H1 (cell line): Measurements from ENCODE around the gene USP26. TPM values are rescaled to one million over a fixed set of nuclear protein-coding genes. Genes with fewer than 3 reads are reported as not detected.

Experiments
- CTCF ChIA-PET: fragments of 300-600 bp; sonication (Branson Sonifier 250); formaldehyde crosslinking; loops from one replicate; lab custom pipeline; 2021; ENCODE audit not compliant: partially characterized antibody; lab: Charles Lee
- POLR2A ChIA-PET: fragments of 300-600 bp; sonication (Branson Sonifier 250); formaldehyde crosslinking; loops from one replicate; lab custom pipeline; 2021; ENCODE audit warnings: inconsistent platforms; ENCODE audit not compliant: partially characterized antibody; lab: Charles Lee
- DNase-seq, 2 experiments: peaks; one replicate each; pipeline versions ENCODE4 v3.0.0 to v3.0.0-alpha.2; 2010 to 2022; ENCODE audit warnings: low spot score in 2 of 2, low read depth in 1 of 2, mixed read lengths in 1 of 2
- FAIRE-seq: peaks from 2 replicates; lab custom pipeline; 2011; peaks lifted over from hg19 to GRCh38; lab: Jason Lieb, UNC
- H2AFZ ChIP-seq: 2 replicates; pipeline ENCODE4 v1.8.1; 2012; ENCODE audit warnings: low read length, inconsistent platforms
- H2AK5ac ChIP-seq: 2 replicates; pipeline ENCODE4 v1.6.1; 2013; ENCODE audit warnings: low read depth, low read length
- H2BK120ac ChIP-seq: replicated peaks from 2 replicates; pipeline ENCODE3; 2013; ENCODE audit warnings: low read depth, low read length, inconsistent platforms
- H2BK12ac ChIP-seq: 2 replicates; pipeline ENCODE4 v1.6.1; 2013; ENCODE audit warnings: low read depth, low read length
- H2BK15ac ChIP-seq: 2 replicates; pipeline ENCODE4 v1.6.1; 2013; ENCODE audit warnings: low read length
- H2BK20ac ChIP-seq: 2 replicates; pipeline ENCODE4 v1.6.1; 2013; ENCODE audit warnings: low read length
- H2BK5ac ChIP-seq: 2 replicates; pipeline ENCODE4 v1.6.1; 2013; ENCODE audit warnings: low read depth, low read length
- H3K14ac ChIP-seq: 2 replicates; pipeline ENCODE4 v1.6.1; 2013; ENCODE audit warnings: inconsistent platforms; ENCODE audit not compliant: insufficient read length
- H3K18ac ChIP-seq: 2 replicates; pipeline ENCODE4 v1.6.1; 2013; ENCODE audit warnings: low read length; ENCODE audit errors: extremely low read depth
- H3K23ac ChIP-seq: 2 replicates; pipeline ENCODE4 v1.6.1; 2013; ENCODE audit warnings: inconsistent platforms; ENCODE audit not compliant: insufficient read length
- H3K23me2 ChIP-seq: 2 replicates; pipeline ENCODE4 v1.6.1; 2013; ENCODE audit warnings: low read depth, low read length
- H3K27ac ChIP-seq: 2 replicates; pipeline ENCODE4 v1.6.1; 2011; ENCODE audit warnings: low read depth, low read length, inconsistent platforms
- H3K27me3 ChIP-seq, 4 experiments: replicated peaks in 1 of 4; 1 replicate in 1 of 4; 2 replicates in 3 of 4; pipeline versions ENCODE4 v1.6.1 to v1.8.1; 2011 to 2013; ENCODE audit warnings: low read length in 3 of 4, mild to moderate bottlenecking in 3 of 4, inconsistent platforms in 2 of 4, mixed read lengths in 2 of 4, moderate library complexity in 1 of 4; ENCODE audit not compliant: control insufficient read depth in 3 of 4, insufficient read depth in 3 of 4; ENCODE audit errors: extremely low read depth in 1 of 4
- H3K36me3 ChIP-seq, 4 experiments: 2 replicates each; pipeline versions ENCODE4 v1.6.1 to v1.8.1; 2011 to 2013; ENCODE audit warnings: mild to moderate bottlenecking in 4 of 4, low read length in 3 of 4, moderate library complexity in 2 of 4, control low read depth in 1 of 4, inconsistent platforms in 1 of 4; ENCODE audit not compliant: insufficient read depth in 4 of 4, control insufficient read depth in 2 of 4
- H3K4ac ChIP-seq: replicated peaks from 2 replicates; pipeline ENCODE3; 2013; ENCODE audit warnings: low read length, low read depth, mixed read lengths, inconsistent platforms; ENCODE audit not compliant: insufficient read length
- H3K4me1 ChIP-seq, 4 experiments: replicated peaks in 1 of 4; 1 replicate in 1 of 4; 2 replicates in 3 of 4; pipeline versions ENCODE4 v1.6.1 to v1.8.1; 2011 to 2013; ENCODE audit warnings: low read length in 3 of 4, inconsistent platforms in 2 of 4, mixed read lengths in 1 of 4; ENCODE audit not compliant: insufficient read depth in 4 of 4, control insufficient read depth in 3 of 4
- H3K4me2 ChIP-seq, 2 experiments: 2 replicates each; pipeline versions ENCODE4 v1.6.1 to v1.8.1; 2011 to 2013; ENCODE audit warnings: low read depth in 2 of 2, low read length in 2 of 2, control low read depth in 1 of 2, inconsistent platforms in 1 of 2, mild to moderate bottlenecking in 1 of 2; ENCODE audit not compliant: insufficient read depth in 1 of 2
- H3K4me3 ChIP-seq, 4 experiments: fragments of 200-600, 300-600 bp in 1 of 4; sonication (generic), shearing (Covaris generic), sonication (Bioruptor Twin) in 1 of 4; 2 replicates each; pipeline versions ENCODE4 v1.5.1 to v1.8.1; 2011 to 2016; ENCODE audit warnings: low read length in 4 of 4, low read depth in 3 of 4, control low read depth in 2 of 4, inconsistent platforms in 2 of 4, mild to moderate bottlenecking in 2 of 4, mixed read lengths in 1 of 4, moderate library complexity in 1 of 4; ENCODE audit not compliant: insufficient read depth in 2 of 4; ENCODE audit errors: extremely low read depth in 1 of 4
- H3K56ac ChIP-seq: replicated peaks from 2 replicates; pipeline ENCODE3; 2013; ENCODE audit warnings: low read depth, mild to moderate bottlenecking, mixed read lengths, low read length, inconsistent platforms; ENCODE audit not compliant: insufficient read length
- H3K79me1 ChIP-seq: 2 replicates; pipeline ENCODE4 v1.6.1; 2013; ENCODE audit warnings: low read depth, low read length, control low read depth
- H3K79me2 ChIP-seq, 2 experiments: 2 replicates each; pipeline versions ENCODE4 v1.6.1 to v1.8.1; 2012 to 2013; ENCODE audit warnings: low read length in 2 of 2, mild to moderate bottlenecking in 2 of 2, inconsistent platforms in 1 of 2; ENCODE audit not compliant: insufficient read depth in 2 of 2, control insufficient read depth in 1 of 2
- H3K9ac ChIP-seq, 4 experiments: replicated peaks in 1 of 4; 1 replicate in 1 of 4; 2 replicates in 3 of 4; pipeline versions ENCODE4 v1.6.1 to v1.8.1; 2011 to 2013; ENCODE audit warnings: low read depth in 3 of 4, low read length in 3 of 4, control low read depth in 2 of 4, mild to moderate bottlenecking in 2 of 4, moderate library complexity in 2 of 4, inconsistent platforms in 1 of 4; ENCODE audit errors: extremely low read depth in 1 of 4
- H3K9me3 ChIP-seq, 2 experiments: 2 replicates each; pipeline versions ENCODE4 v1.6.1 to v1.8.1; 2012 to 2013; ENCODE audit warnings: mild to moderate bottlenecking in 2 of 2, moderate library complexity in 2 of 2, control low read depth in 1 of 2, inconsistent platforms in 1 of 2, low read depth in 1 of 2, low read length in 1 of 2, mixed read lengths in 1 of 2; ENCODE audit not compliant: insufficient read depth in 2 of 2
- H4K20me1 ChIP-seq, 2 experiments: replicated peaks in 1 of 2; 2 replicates each; pipeline versions ENCODE3 to v1.8.1; 2011 to 2013; ENCODE audit warnings: inconsistent platforms in 2 of 2, low read length in 2 of 2, mild to moderate bottlenecking in 1 of 2; ENCODE audit not compliant: insufficient read depth in 2 of 2, control insufficient read depth in 1 of 2
- H4K5ac ChIP-seq: 2 replicates; pipeline ENCODE4 v1.6.1; 2013; ENCODE audit warnings: low read length, low read depth, mixed read lengths, inconsistent platforms; ENCODE audit not compliant: insufficient read length
- H4K8ac ChIP-seq: 2 replicates; pipeline ENCODE4 v1.8.0; 2013; ENCODE audit warnings: mild to moderate bottlenecking, moderate library complexity, low read length, inconsistent platforms; ENCODE audit not compliant: insufficient read depth; ENCODE audit errors: extremely low read depth
- H4K91ac ChIP-seq: replicated peaks from 2 replicates; pipeline ENCODE3; 2013; ENCODE audit warnings: low read length, mixed read lengths, inconsistent platforms; ENCODE audit not compliant: insufficient read length
- ATF2 ChIP-seq: IDR thresholded peaks from 2 replicates; pipeline ENCODE4 v1.6.1; 2012; ENCODE audit warnings: low read length, inconsistent platforms
- CBX8 ChIP-seq: fragments of 300-800, 300-1000 bp; sonication (generic); IDR thresholded peaks from 2 replicates; pipeline ENCODE4 v1.7.1; 2016; ENCODE audit warnings: low read depth, low read length, borderline replicate concordance
- CHD2 ChIP-seq: IDR thresholded peaks from 2 replicates; pipeline ENCODE4 v1.6.1; 2012; ENCODE audit warnings: low read length, improper control_type of control experiment
- POU5F1 ChIP-seq: IDR thresholded peaks from 2 replicates; pipeline ENCODE4 v1.6.1; 2011; ENCODE audit warnings: low read depth, mild to moderate bottlenecking, low read length, moderate library complexity
- TEAD4 ChIP-seq: IDR thresholded peaks from 2 replicates; pipeline ENCODE4 v1.6.1; 2012; ENCODE audit warnings: low read depth, low read length, inconsistent platforms, mixed read lengths
- WGBS, 2 experiments: shearing (Covaris generic) in 1 of 2; methylation state at CpG; one replicate each; pipeline versions ENCODE4 v1.1.6 to v1.1.7; 2013 to 2015; ENCODE audit warnings: low lambda C conversion rate in 2 of 2, mixed read lengths in 2 of 2, inconsistent platforms in 1 of 2, low coverage in 1 of 2, missing lambda C conversion rate in 1 of 2; ENCODE audit not compliant: insufficient replicate concordance in 2 of 2, insufficient coverage in 1 of 2, insufficient read length in 1 of 2; ENCODE audit errors: extremely low coverage in 1 of 2, missing lambda C conversion rate in 1 of 2; 5-methylcytosine and 5-hydroxymethylcytosine counted together
- polyA plus RNA-seq, 7 experiments: library from polyadenylated mRNA; depleted of rRNA in 3 of 7; stranded (reverse) in 5 of 7; unstranded in 2 of 7; fragments of >200 nt in 5 of 7; fragments of 200-250 nt in 2 of 7; gene quantifications; 1 replicate in 5 of 7; 2 replicates in 1 of 7; 4 replicates in 1 of 7; pipeline versions ENCODE4 v1.2.1 to v1.2.3, GENCODE V29; 2011 to 2013; ENCODE audit warnings: missing spikeins in 2 of 7, mixed read lengths in 2 of 7
- total RNA-seq: library from RNA; stranded (reverse); fragmentation: NEBNext Ultra II Directional; extraction: Animal tissue kit (Norgen Biotek cat#: 25700); gene quantifications from 2 replicates; pipeline ENCODE4 v1.2.1, GENCODE V29; 2021

Gene USP26
- total and polyA plus RNA-seq, 2 of the 8 experiments (the other 6 are each of a cell fraction or from before 2014, with no cell fraction given), result not detected

- Histone ChIP-seq H3K4ac (no peak overlapping the region), H3K79me2 (no peaks in the 10 kb centered on the region), H3K27me3 (no peaks in the 10 kb centered on the region), H3K9me3 (no peaks in the 10 kb centered on the region), H2BK12ac (no peak overlapping the region), H3K27ac (no peak overlapping the region), H2BK120ac (no peak overlapping the region), H3K4me2 (no peak overlapping the region), H2BK15ac (no peak overlapping the region), H3K36me3 (no peaks in the 10 kb centered on the region), H4K5ac (no peak overlapping the region), H2BK20ac (no peak overlapping the region), H4K91ac (no peak overlapping the region), H3K18ac (no peak overlapping the region), H3K79me1 (no peaks in the 10 kb centered on the region), H3K23ac (no peak overlapping the region), H3K14ac (no peak overlapping the region), H3K56ac (no peak overlapping the region), H4K20me1 (no peaks in the 10 kb centered on the region), H3K4me1 (peaks cover 0 to 3% (median 1%) of the 10 kb centered on the region in 4 experiments; a peak in 2 of 7 replicates), H4K8ac (no peak overlapping the region), H3K23me2 (no peaks in the 10 kb centered on the region), H3K4me3 (no peak overlapping the region), H2AK5ac (no peak overlapping the region), H2BK5ac (no peak overlapping the region), H2AFZ (no peak overlapping the region), H3K9ac (no peak overlapping the region)
- 86% methylated on average over 1 of the region's 1 CpG; no CpG with 5 or more reads in 1 of the 2 experiments for WGBS, 2 experiments
- FAIRE-seq (peak; percentile 32), DNase-seq (no peak)
- ChIA-PET POLR2A (no interaction called here), CTCF (interaction anchor here (1.4 kb wide), 1 partner anchor 10 kb away, joined by 6 read pairs; no protein-coding TSS in a partner anchor)
- TF ChIP-seq ATF2 (no peak), CBX8 (no peak), CHD2 (no peak), TEAD4 (no peak), POU5F1 (no peak)
These were observed 40.6 kb downstream of the USP26 start for GRCh38 chrX:133056341-133056740.
